ENCODE data around the gene NENF.
A peak's percentile ranks its signal among the peaks of the same experiment; 100 is the strongest.
"Not testable (repeated sequence)": the region's sequence is repeated elsewhere in the genome, so short reads cannot be mapped to it uniquely, and the experiment has no call there.

Gene NENF

DNA sequence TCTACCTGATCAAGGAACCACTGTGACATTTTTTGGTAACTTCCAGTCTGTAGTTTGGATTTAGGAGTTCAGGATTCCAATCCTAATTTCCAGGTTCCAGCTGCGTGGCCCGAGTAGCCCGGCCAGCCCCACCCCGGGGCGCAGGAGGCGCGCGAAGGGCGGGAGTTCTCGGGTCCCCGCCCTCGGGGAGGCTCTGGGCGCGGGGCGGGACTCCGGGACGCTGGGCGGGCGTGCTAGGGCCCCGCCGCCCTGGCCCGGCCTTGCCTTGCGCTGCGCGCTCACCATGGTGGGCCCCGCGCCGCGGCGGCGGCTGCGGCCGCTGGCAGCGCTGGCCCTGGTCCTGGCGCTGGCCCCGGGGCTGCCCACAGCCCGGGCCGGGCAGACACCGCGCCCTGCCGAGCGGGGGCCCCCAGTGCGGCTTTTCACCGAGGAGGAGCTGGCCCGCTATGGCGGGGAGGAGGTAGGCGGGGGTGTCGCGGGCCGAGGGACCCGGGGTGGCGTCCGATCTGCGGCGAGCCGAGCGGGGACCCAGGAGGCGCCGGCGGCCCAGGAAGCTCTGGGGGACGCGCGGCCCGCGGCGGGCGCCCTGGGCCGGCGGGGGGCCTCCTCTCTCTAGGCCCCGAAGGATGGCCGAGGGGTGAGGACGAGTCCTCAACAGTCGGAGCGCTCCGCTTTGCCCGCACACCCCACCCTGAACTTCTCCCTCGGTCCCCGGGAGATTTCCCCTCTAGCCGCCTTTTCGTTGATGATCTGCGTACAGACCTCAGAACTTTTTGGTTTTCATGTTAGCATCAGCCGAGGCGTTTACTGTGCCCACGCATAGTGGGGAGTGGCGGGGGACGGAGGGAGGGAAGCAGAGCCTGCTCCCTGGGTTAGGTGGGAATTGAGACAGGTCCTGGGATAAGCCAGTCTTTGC is at the start of gene NENF:
NENF (plus strand) TSS at position 260 of the 916 bp plus-strand sequence; CDS start at position 284, 24 bp downstream.
- DNase-seq (ENCODE audit: low read depth in 3 of 3): peak; percentile 46 to 80 (median 57)

DNA sequence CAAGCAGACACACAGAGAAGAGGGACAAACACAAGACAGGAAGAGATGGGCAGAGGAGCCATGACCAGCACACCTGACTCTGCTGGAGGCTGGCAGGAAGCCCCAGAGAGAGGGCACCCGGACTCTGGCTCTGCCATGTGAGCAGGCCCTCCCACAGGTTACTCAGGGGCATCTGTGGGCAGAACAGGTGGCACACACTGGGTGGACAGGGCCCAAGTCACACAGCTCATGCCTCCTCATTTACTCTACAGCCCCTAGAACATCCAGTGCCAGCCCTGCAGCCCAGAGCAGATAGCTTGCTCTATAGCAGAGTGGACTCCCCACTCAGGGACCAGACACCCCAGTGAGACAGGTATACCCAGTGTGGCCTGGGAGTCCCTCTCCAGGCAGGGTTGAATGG is 46.7 kb upstream of the NENF start:
- DNase-seq (ENCODE audit: low read depth in 3 of 3): no peak

DNA sequence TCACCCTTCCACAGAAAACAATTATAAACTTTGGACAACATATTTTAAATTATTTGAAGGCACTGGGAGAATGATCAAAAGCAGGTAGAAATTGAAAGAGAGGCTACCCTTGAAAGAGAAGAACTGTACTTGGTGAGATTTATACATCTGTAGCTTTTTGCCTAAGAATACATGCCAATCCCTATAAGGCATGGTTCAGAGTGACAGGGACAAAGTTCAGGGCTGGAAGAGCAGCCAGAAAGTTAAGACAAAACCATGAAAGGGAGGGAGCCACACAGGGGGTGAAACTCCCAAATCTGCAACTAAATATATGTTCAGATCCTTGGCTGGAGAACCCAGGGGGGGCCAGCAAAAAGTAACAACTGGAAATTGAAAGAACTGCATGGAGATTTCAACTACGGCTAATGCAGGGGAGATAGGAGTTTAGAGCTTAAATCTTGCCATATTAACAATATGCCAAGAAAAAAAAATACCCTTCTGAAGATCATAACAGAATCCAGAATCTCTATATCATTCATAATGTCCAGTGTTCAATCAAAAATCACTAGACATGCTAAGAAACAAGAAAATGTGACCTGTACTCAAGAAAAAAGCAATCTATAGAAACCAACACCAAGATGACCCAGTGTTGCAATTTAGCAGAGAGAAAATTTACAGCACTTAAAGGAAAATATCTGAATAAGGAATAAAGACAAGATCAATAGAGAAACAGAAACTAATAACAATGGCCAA is 43.6 kb upstream of the NENF start:
- DNase-seq (ENCODE audit: low read depth in 3 of 3): no peak

DNA sequence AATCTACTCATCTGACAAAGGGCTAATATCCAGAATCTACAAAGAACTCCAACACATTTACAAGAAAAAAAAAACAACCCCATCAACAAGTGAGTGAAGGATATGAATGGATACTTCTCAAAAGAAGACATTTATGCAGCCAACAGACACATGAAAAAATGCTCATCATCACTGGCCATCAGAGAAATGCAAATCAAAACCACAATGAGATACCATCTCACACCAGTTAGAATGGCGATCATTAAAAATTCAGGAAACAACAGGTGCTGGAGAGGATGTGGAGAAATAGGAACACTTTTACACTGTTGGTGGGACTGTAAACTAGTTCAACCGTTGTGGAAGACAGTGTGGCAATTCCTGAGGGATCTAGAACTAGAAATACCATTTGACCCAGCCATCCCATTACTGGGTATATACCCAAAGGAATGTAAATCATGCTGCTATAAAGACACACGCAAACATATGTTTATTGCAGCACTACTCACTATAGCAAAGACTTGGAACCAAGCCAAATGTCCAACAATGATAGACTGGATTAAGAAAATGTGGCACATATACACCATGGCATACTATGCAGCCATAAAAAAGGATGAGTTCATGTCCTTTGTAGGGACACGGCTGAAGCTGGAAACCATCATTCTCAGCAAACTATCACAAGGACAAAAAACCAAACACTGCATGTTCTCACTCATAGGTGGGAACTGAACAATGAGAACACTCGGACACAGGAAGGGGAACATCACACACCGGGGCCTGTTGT is 36.9 kb upstream of the NENF start:
- not testable (repeated sequence) for DNase-seq (ENCODE audit: low read depth in 3 of 3)

DNA sequence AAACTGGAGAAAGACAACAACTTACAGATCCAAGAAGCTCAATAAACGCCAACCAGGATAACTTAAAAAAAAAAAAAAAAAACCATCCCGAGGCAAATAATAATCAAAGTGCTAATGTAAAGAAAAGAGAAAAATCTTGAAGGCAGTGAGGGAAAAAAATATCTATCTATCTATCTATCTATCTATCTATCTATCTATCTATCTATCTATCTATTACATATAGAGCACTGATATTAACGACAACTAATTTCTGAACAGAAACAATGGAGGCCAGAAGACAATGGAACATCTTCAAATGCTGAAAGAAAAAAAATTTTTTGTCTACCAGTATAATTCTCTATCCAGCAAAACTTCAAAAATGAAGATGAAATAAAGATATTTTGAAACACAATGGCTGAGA is 36.1 kb upstream of the NENF start:
- no peak for DNase-seq (ENCODE audit: low read depth in 3 of 3)

DNA sequence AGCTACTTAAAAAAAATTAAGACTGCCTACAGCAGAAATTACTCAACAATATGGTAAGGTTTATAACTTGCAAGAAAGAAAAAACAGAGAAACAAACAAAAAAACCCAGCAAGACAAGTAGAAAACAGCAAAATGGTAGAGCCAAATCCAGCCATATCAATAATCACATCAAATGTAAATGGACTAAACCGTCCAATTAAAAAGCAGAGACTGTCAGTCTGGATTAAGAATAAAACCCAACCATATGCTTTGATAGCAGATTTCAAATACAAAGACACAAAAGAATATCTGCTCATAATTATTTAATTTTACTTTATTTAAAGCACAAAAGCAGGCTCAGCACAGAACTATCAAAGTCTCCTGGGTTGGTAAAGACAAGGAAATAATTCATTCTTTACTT is 35.5 kb upstream of the NENF start:
- DNase-seq (ENCODE audit: low read depth in 3 of 3): no peak

DNA sequence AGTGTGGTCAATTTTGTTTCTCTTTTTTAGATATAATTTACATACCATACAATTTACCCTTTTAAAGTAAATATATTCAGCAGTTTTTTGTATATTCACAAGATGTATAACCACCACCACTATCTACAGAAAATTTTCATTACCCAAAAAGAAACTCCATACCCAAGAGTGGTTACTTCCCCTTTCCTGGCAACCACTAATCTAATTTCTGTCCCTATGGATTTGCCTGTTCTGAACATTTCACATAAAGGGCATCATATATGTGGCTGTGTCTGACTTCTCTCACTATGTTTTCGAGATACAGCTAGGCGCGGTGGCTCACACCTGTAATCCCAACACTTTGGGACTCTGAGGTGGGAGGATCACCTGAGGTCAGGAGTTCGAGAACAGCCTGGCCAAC is 31.7 kb upstream of the NENF start:
- DNase-seq (ENCODE audit: low read depth in 3 of 3): no peak

DNA sequence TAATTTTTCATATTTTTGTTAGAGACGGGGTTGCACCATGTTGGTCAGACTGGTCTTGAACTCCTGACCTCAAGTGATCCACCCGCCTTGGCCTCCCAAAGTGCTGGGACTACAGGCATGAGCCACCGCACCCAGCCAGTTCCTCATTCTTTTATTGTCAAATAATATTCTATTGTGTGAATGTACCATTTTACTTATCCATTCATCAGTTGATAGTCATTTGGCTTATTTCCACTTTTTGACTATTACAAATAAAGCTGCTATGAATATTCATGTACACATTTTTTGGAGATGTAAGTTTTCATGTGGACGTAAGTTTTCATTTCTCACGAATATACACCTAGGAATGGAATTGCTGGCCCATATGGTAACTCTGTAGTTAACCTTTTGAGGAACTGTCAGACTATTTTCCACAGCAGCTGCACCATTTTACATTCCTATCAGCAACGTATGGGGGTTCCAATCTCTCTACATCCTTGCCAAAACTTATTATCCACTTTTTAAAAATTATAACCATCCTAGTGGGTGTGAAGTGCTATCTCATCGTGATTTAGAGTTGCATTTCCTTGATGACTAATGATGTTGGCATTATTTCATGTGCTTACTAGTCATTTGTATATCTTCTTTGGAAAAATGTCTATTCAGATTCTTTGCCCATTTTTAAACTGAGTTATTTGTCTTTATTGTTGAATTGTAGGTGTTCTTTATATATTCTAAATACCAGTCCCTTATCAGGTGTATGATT is 30.7 kb upstream of the NENF start:
- no peak for DNase-seq (ENCODE audit: low read depth in 3 of 3)

DNA sequence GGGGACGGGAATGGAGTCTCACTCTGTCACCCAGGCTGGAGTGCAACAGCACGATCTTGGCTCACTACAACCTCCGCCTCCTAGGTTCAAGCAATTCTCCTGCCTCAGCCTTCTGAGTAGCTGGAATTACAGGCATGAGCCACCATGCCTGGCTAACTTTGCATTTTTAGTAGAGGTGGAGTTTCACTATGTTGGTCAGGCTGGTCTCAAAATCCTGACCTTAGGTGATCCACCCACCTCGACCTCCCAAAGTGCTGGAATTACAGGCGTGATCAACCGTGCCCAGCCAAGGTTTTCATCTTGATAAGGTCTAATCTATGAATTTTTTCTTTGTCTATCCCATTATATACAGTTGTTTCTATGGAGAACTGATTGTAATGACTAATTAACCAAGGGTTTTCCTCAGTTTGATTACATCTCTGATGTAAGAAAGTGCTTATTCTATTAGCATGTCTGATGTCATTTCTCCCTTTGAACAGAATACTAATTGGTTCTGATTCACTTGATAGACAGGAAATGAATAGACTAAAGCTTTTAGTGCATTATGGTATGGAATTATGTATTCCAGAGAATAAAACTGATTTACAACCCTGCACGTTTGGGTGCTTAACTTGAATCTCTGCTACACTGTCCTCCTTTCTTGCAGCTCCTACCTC is 29.9 kb upstream of the NENF start:
- DNase-seq (ENCODE audit: low read depth in 3 of 3): no peak

DNA sequence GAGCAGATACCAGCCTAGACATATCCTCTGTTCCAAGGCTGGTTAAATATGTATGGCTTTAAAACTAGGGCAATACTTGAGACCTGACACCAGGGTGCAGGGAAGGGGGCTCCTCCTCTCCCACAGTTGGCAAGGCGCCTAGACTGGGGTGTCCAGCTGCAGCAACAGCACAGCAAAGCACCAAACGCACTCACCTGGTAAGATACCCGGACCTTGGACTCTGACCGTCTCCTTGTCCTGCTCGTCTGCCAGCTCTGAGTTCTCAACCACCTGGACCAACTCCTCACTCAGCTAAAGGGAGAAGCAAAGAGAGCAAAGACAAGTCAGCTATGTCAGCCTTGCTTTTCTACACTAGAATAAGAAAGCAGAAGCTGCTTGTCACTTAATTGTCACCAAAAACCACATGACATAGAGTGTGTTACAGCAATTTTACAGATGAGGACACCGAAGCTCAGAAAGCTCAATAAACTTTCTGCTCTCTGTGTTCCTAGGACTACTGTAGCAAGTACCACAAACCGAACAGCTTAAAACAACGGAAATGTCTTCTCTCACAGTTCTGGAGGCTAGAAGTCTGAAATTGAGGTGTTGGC is 22.4 kb upstream of the NENF start:
- DNase-seq (ENCODE audit: low read depth in 3 of 3): no peak

DNA sequence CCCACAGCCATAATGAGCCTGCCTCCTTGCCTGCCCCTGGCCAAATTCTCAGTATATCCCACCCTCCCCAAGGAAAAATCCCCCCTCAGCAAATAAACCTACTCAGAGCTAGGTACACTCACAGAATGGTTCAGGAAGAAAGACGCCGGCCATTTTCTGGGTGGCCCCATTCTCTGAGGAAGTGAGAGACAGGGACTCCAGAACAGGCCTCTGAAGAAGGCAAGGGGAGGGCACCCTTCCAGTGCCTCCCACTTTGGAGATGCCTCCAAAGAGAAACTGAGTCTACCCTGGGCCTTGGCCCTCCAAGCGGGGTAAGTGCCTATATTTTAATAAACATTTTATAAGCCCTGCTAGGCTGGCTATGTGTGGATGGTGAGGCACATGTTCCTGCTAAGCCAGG is 20.3 kb upstream of the NENF start:
- no peak for DNase-seq (ENCODE audit: low read depth in 3 of 3)

DNA sequence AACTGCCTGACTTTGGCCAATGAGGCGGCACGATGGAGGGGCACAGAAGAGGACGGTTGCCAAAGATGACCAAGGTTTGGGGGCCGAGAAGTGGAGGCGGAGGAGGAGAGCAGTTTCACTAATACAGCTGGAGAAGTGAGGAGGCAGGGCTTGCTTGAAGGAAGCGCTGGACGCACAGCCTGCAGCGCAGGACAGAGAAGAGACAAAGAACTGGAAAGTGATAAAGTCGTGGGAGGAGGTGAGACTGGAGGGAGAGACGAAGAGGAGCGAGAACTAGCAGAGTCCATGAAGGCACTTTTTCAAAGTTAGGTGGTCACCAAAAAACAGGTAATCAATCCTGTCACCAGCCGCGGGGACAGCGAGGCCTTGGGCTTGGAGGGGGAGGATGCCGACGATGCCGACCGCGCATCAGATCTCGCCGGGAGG is 18.8 kb upstream of the NENF start:
- DNase-seq (ENCODE audit: low read depth in 3 of 3): no peak

DNA sequence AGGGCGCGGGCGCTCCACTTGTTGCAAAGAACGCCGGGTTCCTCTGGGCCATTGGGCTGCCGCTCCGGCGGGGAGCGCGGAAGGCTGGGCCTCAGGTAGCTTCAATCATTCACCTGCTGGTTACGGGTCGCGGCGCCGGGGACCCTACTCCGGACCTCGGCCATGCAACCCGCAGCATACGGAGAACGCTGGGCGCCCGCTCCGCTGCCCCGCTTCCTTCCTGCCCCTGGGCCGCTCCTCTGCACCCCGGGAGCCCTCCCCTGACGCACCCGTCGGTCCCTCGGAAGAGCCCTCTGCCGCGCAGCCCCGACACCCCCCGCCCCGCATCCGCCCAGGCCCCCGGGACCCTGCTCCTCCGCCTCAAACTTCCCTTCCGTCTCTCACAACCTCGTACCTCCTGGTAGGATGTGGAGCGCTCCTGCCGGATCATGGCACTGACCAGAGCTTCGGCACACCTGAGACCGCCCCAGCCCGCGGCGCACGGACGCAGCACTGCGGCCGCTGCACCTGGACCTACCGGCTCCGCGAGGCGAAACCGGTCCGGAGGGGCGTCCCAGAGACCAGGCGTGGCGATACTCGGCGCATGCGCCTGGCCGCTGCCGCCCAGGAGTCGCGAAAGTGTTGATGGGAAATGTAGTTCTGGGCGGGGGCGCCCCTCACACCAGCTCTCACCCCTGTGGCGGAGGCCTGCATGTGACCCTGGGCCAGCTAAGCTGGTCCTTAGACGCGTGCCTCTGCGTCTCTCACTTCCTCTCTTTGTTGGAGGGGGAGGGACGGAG is 18.2 kb upstream of the NENF start, which contains the start of gene PACC1:
PACC1 (minus strand) TSS at position 559 of the 779 bp plus-strand sequence; CDS start at position 430, 129 bp downstream.
- DNase-seq (ENCODE audit: low read depth in 3 of 3): peak; percentile 75 to 87 (median 77)

DNA sequence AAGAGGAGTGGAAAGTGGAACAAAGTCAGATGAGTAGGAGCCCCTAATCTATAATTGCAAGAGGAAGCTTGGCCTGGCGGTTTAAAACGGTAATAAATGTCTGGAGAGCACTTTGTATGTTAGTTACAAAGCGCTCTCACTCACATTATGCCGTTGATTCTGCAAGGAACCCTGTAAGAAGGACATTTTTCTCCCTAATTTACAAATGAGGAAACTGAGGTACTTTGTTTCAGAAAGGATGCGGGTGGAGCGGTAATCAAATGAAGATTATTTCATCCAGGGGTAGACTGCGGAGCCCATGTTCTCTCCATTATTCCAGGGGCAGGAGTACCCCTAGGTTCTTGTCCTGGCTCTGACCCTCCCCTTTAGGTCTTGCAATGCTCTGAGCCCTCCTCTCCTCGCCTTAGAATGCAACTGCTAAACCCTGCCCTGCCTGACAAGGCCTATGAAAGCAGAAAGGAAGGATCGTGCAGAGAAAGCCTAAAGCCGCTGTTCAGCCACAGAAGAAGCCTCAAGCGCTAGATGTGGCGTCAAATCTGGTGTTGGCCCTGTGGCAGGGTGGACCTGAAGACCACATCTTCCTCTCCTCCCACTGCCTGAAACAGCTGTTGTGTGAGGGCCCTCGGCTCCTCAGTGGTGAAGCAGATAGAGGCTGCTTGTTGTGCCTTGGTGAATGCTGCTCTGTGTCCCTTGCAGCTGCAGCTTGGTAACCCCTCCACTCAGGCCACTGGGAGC is 17.4 kb upstream of the NENF start:
- DNase-seq (ENCODE audit: low read depth in 3 of 3): no peak

DNA sequence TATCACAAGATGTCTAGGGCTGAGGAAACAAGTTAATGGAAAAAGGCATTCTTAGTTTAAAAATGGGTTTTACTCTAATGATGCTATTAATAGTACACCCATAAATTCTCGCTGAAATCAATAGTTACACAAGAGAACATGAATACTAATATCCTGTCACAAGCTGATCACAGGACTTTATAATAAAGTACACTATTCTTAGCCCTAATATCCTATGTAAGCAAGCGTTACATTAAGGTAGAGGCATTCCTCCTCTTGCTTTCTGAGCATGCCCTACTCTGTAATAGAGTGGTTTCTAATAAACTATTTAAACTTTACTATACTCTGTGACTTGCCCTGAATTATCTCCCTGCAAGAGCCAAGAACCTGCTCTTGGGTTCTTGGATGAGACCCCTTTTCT is 11.6 kb upstream of the NENF start:
- DNase-seq (ENCODE audit: low read depth in 3 of 3): no peak

DNA sequence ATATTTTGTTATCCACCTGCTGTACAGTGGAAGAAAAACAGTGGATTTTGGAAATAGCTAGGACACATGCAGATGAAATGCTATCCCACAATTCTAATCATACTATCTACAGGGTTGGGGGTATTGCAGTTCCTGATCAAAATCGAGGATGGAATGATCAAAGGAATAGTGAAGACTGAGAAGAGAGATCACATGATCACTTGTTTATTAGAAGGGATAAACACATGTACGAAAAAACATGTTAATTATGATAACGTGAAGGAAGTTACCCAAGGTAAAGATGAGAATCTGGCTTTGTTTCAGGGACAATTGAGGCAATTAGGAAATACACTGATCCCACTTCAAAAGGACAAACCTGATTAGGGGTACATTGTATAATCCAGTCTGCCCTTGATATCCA is 8.8 kb upstream of the NENF start:
- no peak for DNase-seq (ENCODE audit: low read depth in 3 of 3)

DNA sequence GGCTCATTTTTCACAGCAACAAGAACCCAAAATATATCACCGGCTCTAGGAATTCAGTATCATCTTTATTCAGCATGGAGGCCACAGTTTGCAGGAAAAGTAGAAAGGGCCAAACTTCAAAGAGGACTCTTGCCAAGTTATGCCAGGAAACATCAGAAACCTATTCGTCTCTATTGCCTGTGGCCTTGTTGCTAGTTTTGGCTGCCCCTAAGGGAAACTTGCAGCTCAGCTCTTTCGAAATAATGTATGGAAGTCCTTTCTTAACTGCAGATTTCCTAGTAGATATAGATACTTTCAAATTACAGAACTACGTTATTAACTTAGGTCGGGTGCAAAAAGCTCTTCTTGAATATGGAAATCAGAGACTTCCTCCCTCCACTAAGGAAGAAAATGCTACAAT is 4.2 kb upstream of the NENF start:
- no peak for DNase-seq (ENCODE audit: low read depth in 3 of 3)

DNA sequence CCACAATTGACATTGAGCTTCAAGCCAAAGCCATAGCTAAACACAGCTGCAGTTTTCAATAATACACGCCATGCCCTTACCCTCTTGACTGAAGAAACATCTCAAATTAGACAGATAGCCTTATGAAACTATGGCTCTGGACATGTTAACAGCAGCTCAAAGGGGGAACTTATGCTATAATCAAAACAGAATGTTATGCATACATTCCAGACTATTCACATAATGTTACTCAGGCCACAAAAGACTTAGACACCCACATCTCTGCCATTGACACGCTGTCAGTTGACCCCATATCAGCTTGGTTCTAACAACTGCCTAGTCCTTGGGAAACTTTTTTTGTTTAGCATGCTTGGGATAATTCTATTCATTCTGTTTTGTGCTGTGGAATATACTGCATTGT is 2.3 kb upstream of the NENF start:
- no peak for DNase-seq (ENCODE audit: low read depth in 3 of 3)

DNA sequence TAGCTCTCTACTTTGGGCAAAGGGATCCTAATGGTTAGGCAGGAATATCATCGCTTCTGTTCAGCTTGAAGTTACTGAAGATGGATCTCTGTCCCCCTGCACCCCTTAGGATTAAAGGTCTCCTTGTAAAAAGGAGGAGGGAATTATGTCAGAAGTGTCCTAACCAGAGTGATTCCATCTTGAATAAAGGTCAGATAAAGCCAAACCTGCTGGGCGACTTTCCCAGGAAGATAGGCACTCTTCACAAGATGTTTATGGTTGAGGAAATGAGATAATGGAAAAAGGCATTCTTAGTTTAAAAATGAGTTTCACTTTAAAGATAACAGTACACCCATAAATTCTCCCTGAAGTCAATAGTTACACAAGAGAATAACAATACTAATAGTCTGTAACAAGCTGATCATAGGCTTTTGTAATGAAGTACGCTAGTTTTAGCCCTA is 1.7 kb upstream of the NENF start:
- no peak for DNase-seq (ENCODE audit: low read depth in 3 of 3)

All from stimulated activated CD4-positive, alpha-beta T cell treated with anti-CD3 and anti-CD28 coated beads, TNF-alpha, amount 100 ng/mL, for 24 hours (primary cell).